Hypothalamus (tissue), 51 donors: ENCODE data around the gene TES.

Source experiments
- DNase-seq, 51 donors: peaks; one replicate each; lab custom pipeline; 2025; lab: John Stamatoyannopoulos, UW

TES gene

DNA sequence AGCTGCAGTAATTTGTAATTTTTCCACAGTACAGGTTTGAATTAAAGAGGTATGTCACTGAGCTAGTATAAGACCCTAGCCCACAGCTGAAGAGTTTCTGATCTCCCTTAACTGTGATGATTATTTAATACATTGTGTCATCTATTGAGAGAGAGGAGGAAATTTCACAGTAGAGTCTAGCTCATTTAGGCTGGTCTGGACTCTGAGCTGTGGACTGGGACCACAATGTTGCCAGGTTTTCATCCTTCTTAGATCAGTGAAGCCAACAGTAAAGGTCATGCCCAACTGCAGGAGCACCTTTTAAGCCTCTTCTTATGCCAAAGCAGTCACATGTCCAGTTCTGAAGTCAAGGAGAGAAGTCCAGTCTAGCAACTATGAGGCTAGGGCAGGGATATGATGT is 8.9 kb downstream of the TES start:
- DNase-seq = no peak

DNA sequence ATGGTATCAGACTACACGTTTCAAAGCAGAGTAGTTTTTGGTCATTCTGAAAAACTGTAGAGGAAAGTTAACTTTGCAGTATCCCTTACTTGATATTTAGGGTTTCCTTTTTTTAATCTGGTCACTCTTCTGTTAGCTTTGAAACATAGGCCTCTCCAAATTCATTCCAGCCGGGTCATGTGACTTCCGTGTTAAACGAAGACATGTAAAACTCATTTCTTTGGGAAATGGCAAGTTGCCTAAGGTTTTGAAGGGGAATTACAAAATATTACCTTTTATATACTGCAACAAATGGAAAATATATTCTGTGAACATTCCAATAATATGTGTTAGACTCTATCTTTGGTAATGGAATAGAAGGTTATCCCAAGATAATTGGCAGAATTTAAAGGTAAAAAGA is 9.5 kb downstream of the TES start:
- DNase-seq = no peak

DNA sequence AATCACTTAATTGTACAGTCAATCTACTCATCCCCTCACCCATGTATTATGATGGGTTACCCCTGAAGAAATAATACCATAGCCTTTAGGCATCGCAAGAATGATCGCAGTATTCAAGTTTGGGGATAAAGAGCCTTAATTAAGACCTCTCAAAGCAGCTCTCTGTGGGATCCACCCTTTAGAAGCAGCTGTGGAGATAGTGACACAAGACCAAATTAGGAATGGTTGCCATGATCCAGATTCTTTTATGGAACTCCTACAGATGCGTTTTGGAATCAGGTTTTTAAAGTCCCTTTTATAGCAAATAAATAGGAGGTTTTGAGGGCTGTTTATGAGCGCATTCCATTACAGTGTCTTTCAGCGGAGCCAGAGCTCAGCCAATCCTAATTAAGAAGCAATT is 12.2 kb downstream of the TES start:
- no peak for DNase-seq

DNA sequence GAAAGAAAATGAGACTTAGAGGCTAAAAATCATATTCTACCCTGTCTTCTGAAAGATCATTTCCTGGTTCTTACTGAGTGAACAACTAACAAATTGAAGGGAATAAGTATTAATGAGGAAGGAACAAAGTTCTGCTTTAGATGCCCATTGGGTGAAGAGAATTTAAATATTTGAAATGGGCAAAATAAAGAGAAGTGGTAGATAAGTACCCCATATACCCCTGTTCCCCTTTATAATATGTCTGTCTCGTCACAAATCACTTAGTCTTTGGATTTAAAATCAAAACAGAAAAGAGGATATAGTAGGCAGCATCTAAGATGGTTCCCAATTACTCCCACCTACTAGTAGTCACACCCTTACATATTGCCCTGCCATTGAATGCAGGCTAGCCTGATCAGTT is 13.2 kb downstream of the TES start:
- no peak for DNase-seq

DNA sequence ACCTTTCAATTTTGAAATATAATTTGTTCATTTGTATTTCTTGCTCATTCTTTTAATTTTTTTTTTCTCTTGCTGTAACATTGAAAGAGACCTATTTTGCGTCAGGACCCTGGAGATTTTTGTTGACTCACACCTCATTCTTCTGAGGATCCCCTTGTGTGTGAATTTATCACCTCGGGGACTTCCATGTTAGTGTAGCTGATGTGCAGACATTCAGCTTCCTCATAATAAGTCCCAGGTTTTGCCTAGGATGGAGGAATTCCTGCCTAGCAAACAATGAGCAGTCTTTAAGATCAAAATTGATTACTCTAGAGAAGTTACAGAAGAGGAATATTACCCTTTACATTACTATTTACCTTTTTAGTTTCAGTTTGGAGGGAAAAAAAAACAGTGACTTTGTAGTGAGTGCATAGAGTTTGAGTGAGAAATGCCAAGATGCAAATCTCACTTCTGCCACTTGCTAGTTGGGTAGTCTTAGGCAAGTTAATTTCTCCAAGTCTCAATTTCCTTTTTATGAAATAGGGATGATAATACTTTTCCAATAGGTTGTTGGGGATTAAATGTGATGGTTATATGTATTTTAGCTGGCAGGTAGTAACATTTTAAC is 14.3 kb downstream of the TES start:
- no peak for DNase-seq

DNA sequence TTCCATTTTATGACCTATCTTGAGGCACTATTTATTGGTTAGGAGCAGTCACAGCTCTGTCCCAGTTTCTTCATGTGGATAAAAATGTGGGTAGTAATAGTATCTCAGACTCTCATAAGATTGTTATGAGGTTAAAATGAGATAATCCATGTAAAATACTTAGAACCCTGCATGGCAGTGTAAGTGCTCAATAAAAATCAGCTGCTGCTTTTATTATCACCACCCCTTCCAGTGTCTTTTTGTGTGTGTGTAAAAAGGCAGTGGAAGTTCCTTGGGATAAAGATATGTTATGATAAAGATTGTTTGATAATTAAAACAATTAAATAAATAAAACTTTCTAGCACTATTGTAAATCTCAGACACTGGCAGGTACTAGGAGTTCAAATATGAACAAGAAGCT is 15.5 kb downstream of the TES start:
- DNase-seq = no peak

DNA sequence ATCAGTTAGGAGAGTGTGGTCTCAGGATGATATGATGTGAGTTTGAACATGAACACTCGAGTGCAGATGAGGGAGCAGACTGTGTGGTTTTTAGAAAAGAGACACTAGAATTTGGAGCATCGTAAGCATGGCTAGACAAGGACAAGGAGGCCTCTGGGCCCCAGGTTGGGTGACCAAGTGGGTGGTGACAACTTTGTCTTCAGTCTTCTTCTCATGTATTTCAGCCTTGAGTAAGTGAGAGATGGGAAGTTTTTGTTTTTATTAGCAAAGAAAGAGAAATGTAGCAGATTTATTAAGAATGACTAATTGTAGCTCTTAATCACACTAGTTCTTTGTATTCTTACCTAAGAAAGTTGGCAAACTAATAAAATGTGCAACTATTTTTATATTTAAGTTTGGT is 16.3 kb downstream of the TES start:
- no peak for DNase-seq

DNA sequence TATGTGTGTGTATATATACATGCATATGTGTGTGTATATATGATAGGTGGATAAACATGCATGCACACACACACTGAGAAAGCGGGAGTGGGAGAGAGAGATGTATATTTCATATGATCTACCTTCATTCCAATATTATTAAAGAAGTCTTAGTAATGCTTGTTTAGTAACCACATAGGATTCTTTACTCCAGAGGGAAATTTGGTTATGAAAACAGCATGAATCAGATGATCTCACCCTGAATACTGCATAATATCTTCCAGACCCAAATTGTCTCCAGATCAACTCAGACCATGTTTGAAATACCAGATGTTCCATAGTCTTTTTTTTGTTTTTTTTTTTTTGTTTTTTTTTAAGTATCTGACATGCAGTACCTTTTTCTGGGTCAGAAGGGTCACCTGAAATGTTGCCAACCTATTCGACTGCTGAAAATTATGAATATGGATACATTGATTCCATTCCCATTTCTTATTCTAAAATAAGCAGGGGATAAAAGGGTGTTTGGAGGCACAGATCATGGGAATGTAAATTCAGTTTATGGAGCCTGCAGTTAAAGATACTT is 17.4 kb downstream of the TES start:
- DNase-seq = no peak

DNA sequence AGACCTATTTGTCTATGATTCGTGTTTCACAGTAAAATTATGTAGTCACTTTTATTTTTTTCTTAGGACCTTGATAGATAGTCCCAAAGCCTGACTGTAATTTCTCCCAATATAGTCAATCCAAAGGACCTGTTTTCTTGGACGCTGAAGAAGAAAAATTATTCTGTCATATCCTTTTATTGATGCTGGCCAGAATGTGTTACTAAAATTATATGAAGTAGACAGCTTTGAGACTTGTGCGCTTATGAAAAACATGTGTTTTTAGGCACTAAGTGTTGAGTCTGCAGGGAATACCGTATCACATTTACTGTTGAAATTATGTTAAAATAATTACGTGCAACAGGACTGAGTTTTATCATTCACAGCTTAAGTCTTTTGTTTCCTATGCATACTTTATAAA is 17.9 kb downstream of the TES start:
- no peak for DNase-seq

DNA sequence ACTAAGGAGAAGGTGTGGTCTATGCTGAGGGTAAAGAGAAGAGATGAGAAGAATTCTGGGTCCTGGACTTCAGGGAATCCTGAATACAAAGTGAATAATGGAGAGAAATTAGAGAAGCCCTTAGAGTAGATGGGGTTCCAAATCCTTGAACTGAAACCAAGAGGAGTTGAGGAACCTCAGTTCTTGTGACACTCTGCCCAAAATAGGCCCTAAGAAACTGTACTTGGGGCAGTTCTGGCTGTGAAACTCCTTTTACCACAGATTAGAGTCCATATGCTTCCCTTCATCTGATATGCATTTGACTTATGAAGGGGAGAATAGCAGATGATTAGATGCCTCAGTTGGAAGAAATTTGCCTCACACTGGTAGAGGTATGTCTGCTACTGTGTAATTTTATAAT is 19.0 kb downstream of the TES start:
- DNase-seq = no peak

DNA sequence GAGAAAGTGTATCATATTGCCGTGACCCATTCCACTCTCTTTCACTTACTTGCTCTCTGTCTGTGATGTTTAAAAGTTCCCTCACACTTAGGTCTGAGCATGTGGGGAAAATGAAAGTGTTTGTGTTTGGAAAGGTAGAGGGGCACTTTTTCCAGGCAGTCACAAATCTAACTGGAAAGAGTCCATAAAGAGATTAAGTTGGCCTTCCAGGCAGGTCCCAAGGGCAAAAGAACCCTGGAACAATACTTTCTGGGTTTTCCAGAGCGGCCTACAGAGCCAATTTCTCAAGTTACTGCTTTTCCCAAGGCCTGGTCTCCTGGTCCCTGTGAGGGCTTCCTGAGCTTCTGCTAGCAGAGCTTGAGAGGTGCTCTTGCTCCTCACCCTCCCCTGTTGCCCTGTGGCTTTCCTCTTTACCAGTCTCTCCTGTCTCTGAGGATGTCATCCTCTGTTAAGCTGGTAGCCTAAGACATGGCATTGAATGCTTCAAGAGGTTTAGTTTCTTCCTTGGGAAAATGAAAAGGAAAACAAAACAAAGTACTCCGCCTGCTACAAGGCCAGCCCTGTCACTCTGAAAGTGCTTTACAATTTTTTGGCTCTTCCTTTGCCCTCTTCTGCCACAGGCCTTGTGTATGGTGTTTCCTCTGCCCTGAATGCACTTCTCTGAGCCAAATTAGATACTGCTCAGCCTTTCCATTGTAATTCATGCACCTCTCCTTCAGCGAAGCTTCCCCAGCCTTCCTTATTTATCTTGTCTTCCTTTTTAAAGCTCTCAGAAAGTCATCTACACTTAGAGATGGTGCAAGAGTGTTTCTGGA is 20.1 kb downstream of the TES start:
- no peak for DNase-seq

DNA sequence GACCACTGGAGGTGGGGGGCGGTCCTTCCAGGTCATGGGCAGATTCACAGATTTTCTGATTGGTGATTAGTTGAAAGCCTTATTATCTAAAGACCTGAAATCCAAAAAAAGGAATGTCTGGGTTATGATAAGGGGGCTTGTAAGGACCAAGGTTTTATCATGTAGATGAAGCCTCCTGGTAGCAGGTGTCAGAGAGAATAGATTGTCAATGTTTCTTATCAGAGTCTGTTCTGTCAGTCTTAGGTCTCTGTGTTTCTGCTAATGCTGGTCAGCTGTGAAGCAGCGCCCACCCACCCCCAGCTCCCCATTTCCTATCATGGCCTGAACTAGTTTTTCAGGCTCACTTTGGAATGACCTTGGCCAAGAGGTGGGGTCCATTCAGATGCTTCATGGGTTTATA is 21.2 kb downstream of the TES start:
- DNase-seq = no peak

DNA sequence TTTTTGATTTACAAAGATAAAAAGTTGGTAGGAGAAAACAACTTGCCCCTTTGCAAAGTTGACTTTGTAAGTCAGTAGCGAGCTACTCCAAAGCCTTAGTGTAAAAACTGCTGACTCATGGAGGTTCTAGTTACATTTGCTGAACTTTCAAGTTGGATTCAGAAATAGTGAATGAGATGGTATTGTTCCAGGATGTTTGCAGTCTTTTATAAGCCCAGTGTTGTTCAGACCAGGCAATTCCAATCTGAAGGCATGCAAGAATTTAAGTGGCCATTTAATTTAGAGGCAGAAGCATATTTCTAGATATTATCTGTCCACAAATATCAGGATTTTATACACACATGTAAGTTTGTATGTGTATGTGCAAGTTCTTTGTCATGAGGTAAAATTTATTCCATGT is 21.6 kb downstream of the TES start:
- no peak for DNase-seq

DNA sequence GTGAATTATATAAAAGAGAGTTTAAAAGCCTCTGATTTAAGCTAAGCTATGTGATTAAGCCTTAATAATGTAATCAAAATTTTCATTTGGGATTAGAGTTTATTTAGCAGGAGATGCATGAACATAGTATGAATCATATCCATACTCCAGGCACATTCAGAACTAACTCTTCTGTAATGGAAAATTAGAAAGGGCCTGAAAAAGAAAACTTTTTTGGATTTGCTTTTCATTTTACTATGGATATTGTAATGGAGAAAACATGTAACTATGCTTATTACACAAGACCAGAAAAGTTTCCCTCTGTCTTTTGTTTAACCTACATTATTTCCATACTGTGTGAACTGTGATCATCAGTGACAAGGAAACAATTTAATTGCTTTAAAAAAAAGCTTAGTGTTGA is 22.0 kb downstream of the TES start:
- DNase-seq = no peak

DNA sequence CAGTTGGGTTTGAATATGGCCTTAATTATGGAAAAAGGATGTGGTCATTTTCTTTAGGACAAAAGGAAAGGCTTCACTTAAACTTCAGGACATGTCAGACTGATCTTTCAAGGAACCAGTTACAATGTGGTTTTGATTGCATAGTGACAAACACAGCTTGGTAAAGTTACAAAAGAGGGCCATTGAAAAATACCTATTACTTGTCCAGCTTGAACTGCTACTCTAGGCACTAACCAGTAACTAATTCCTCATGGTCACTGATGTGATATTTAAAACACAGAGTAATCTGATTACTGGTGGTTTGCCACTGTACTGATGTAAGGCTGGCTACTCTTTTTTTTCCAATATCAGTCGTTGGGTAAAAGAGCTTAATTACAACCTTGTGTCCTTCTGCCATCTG is 22.6 kb downstream of the TES start:
- no peak for DNase-seq

DNA sequence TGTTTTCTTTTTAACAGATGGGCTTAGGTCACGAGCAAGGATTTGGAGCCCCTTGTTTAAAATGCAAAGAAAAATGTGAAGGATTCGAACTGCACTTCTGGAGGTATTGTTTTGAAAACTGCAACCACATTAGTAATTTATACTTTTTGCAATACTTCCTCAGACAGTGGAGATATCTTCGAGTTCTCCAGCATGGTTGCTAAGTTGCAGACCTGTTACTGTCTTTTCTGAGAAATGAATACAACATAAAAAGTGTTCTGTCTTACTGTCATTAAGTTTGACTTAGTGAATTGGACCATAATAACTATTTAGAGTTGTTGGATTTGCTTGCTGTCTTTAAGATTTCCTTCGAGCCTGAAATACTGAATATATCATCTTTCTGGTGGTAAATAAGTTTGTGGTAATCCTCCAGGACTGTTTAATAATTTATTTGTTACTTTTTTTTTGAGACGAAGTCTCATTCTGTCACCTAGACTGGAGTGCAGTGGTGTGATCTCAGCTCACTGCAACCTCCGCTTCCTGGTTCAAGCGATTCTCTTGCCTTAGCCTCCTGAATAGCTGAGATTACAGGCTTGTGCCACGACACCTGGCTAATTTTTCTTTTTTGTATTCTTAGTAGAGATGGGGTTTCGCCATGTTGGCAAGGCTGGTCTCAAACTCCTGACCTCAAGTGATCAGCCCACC is 24.3 kb downstream of the TES start:
- DNase-seq = no peak

DNA sequence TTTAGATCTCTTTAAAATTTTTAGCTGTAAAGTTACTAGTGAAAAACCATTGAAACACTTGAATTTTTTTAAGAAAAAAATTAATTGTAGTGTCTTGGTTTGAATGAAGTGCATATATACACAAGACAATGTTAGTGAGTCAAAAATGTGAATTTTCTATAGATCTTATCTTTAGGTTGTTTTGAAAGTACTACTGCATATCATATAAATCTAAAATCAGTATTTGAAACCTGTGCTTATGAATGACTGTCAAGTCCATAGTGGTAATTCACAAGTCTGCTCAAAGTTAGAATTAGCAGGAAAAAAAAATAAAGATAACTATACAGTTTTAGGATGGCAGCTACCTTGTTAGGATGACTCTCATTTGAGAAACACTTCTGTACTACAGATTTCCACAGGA is 25.0 kb downstream of the TES start:
- DNase-seq = no peak

DNA sequence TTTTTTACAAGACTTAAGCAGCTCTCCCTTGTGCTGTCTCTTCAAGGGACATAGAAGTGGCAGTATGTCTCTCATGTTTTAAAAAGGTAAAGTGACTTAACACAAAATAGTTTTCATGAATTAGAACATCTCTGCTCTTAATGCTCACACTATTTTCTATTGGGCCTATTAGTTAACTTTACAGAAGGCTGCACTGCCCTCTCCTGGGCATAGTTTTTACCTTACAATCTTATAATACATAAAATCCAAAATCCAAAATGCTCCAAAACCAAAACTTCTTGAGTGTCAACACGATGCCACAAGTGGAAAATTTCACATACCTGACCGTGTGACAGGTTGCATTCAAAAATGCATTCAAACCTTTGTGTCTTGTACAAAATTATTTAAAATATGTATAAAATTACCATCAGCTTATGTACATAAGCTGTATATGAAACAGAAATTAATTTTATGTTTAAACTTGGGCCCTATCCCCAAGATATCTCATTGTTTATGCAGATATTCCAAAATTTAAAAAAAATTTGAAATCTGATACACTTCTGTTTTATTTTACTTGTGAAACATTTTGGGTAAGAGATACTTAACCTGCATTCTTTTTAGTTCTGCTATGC is 25.8 kb downstream of the TES start:
- DNase-seq = peak in 17 of 51 donors; percentile 2 to 64 (median 20)

DNA sequence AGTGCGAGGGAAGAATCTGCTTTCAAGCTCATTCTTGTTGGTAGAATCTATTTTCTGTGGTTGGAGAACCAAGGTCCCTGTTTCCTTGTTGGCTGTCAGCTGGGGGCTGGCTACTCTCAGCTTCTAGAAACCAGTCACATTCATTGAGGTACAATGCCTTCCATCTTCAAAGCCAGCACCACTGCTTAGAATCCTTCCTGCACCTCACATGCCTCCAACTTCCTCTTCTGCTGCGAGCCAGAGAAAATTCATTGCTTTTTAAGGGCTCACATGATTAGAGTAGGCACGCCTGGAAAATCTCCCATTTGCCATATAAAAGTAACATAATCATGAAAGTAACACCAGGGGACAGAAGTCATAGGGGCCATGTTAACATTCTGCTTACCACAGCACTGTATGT is 28.7 kb downstream of the TES start:
- DNase-seq = no peak

DNA sequence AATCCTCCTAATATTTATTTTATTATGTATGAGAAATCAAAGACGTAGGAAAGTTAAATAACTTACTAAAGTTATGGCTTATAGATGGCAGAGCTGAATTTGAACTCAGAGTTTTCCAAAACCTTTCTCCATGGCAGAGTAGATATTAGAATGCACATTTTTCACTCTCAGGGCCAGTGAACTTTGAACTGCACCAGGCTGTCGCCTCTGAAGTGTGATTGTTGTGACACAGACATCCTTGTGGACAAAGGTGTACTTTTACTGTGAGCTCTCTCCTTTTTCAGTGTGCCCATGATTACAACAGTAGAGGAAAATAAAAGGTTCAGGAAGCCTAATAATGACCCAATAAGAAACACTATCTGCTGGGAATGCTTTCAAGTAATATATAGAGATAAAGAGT is 29.1 kb downstream of the TES start:
- no peak for DNase-seq

DNA sequence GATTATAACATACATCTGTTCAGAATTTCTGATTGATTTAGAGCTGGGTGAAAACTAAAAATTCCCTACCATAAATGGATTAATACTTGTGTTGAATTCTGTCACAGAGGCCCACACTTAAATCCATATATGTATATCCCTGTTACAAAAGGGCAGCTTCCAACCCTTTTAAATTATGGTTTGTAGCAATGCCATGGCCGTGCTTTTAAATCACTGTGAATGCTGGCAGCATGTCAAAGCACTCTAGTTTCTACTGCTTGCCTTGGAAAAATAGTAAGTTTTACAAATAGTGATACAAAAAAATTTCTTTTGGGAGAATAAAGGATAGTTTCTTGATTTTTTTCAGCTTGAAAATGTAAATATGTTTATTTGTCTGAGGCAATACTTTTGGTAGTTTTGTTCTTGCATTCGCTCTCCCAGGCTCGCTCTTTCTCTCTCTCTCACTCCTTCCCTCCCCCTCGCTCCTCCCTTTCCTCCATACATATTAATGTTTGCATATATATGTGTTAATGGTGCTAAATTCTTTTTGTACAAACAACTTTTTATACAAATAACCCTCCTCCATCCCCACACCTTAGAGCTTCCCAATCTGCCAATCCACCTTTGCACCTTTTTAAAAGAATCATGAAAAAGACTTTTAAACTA is 29.8 kb downstream of the TES start:
- DNase-seq = no peak
